HepG2 (cell line): ENCODE measurements around the gene CDK11B. TPM values are rescaled to one million over a fixed set of nuclear protein-coding genes. Genes with fewer than 3 reads are reported as not detected.

ENCODE experiments used
- ELF4 ChIP-seq: sonication (generic); formaldehyde crosslinking; IDR thresholded peaks from 2 replicates; pipeline ENCODE4 v1.5.0; 2020; ENCODE audit warnings: missing genetic modification reagents, mild to moderate bottlenecking, moderate library complexity, borderline replicate concordance
- FOXC1 ChIP-seq: sonication (generic); formaldehyde crosslinking; IDR thresholded peaks from 2 replicates; pipeline ENCODE4 v1.8.0; 2022; ENCODE audit warnings: mild to moderate bottlenecking, missing genetic modification reagents, borderline replicate concordance
- GLI4 ChIP-seq: sonication (generic); formaldehyde crosslinking; IDR thresholded peaks from 2 replicates; pipeline ENCODE4 v1.5.1; 2020; ENCODE audit warnings: missing genetic modification reagents, mild to moderate bottlenecking, moderate library complexity, borderline replicate concordance
- JARID2 ChIP-seq: sonication (generic); formaldehyde crosslinking; IDR thresholded peaks from 2 replicates; pipeline ENCODE4 v1.8.1; 2023; ENCODE audit warnings: missing genetic modification reagents, inconsistent platforms; ENCODE audit not compliant: insufficient replicate concordance
- KMT2A ChIP-seq: sonication (generic); formaldehyde crosslinking; IDR thresholded peaks from 2 replicates; pipeline ENCODE4 v1.4.0; 2020; ENCODE audit warnings: missing genetic modification reagents
- RAD21 ChIP-seq: fragments of 450-650 bp; formaldehyde crosslinking; IDR thresholded peaks from 2 replicates; pipeline ENCODE4 v1.5.0; 2020; ENCODE audit warnings: mild to moderate bottlenecking
- ZNF331 ChIP-seq: sonication (generic); formaldehyde crosslinking; IDR thresholded peaks from 2 replicates; pipeline ENCODE4 v1.4.0; 2020; ENCODE audit warnings: missing genetic modification reagents
- ZNF569 ChIP-seq: sonication (generic); formaldehyde crosslinking; IDR thresholded peaks from 2 replicates; pipeline ENCODE4 v1.5.0; 2020; ENCODE audit warnings: mild to moderate bottlenecking, missing genetic modification reagents, moderate library complexity, borderline replicate concordance
- ZNF773 ChIP-seq: sonication (generic); formaldehyde crosslinking; IDR thresholded peaks from 2 replicates; pipeline ENCODE4 v1.4.0; 2020; ENCODE audit warnings: missing genetic modification reagents, borderline replicate concordance
- polyA plus RNA-seq, 8 experiments: library from polyadenylated mRNA; depleted of rRNA in 3 of 8; stranded (reverse) in 7 of 8; unstranded in 1 of 8; fragments of >200 nt; fragmentation: Illumina TruSeq in 4 of 8; extraction: Trizol in 4 of 8; gene quantifications; 2 replicates each; pipeline versions ENCODE4 v1.2.1 to v1.2.3, GENCODE V29; 2011 to 2016; ENCODE audit warnings: low read depth in 4 of 8, missing spikeins in 1 of 8, mixed read lengths in 1 of 8; ENCODE audit not compliant: insufficient read depth in 1 of 8
- total RNA-seq, 5 experiments: library from RNA; depleted of rRNA; stranded (reverse); fragments of >200 nt; fragmentation: Illumina TruSeq; extraction: Trizol; gene quantifications; 2 replicates each; pipeline ENCODE4 v1.2.3, GENCODE V29; 2016; ENCODE audit warnings: low read depth in 1 of 5
- TF ChIP-seq, protein P1 (sequence below), 2 experiments: IDR thresholded peaks; 2 replicates each; pipeline ENCODE4 v1.6.1; 2011 to 2012; ENCODE audit warnings: low read length in 2 of 2, borderline replicate concordance in 1 of 2, low read depth in 1 of 2, mild to moderate bottlenecking in 1 of 2, moderate library complexity in 1 of 2
- TF ChIP-seq, protein P2 (sequence below): IDR thresholded peaks from 2 replicates; pipeline ENCODE4 v1.6.1; 2016; ENCODE audit warnings: low read depth, missing genetic modification reagents, missing compliant biosample characterization
- TF ChIP-seq, protein P3 (sequence below): sonication (generic); formaldehyde crosslinking; IDR thresholded peaks from 2 replicates; pipeline ENCODE4 v1.4.0; 2020; ENCODE audit warnings: missing genetic modification reagents
- TF ChIP-seq, protein P4 (sequence below): sonication (generic); formaldehyde crosslinking; IDR thresholded peaks from 2 replicates; pipeline ENCODE4 v1.4.0; 2020; ENCODE audit warnings: missing genetic modification reagents

Gene CDK11B
- total and polyA plus RNA-seq, 2 of the 13 experiments (the other 11 are each of a cell fraction or from before 2014, with no cell fraction given), result 3.6 to 15.1 TPM

DNA sequence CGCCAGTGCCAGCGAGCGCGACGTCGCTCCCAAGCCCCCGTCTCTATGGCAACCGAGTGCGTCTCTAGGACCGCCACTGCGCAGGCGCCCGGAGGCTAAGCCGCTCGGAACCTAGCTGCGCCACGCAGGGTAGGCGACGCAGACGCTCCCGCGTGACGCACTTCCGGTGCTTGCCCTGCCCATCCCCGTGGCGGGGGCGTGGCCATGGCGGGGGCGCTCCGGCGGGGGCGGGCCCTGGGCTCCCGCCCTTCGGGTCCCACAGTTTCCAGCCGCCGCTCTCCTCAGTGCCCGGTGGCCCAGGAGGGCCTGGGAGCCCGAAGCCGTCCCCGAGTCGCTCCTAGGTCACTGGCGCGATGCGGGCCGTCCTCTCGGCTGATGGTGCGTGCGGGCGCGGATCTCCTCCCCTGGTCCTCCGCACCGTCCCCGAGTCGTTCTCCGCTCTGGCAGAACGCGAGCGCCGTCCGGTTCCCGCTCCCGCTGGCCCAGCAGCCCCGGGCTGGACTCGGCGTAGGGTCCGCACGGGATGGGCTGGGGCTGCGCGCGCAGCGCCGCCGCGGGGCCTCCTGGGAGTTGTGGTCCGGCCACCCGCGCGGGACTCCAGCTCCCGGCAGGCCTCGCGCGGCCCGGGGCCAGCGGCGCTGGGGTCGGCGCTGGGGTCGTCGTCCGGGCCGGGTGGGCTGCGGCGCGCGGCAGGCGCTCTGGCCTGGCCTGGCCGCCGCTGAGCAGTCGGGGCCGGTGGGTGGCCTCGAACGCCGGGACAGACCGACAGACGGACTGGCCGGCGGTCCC, 43.4 kb downstream of the CDK11B start, which contains the start of gene MIB2 (continued):
- TF ChIP-seq, protein P1, sequence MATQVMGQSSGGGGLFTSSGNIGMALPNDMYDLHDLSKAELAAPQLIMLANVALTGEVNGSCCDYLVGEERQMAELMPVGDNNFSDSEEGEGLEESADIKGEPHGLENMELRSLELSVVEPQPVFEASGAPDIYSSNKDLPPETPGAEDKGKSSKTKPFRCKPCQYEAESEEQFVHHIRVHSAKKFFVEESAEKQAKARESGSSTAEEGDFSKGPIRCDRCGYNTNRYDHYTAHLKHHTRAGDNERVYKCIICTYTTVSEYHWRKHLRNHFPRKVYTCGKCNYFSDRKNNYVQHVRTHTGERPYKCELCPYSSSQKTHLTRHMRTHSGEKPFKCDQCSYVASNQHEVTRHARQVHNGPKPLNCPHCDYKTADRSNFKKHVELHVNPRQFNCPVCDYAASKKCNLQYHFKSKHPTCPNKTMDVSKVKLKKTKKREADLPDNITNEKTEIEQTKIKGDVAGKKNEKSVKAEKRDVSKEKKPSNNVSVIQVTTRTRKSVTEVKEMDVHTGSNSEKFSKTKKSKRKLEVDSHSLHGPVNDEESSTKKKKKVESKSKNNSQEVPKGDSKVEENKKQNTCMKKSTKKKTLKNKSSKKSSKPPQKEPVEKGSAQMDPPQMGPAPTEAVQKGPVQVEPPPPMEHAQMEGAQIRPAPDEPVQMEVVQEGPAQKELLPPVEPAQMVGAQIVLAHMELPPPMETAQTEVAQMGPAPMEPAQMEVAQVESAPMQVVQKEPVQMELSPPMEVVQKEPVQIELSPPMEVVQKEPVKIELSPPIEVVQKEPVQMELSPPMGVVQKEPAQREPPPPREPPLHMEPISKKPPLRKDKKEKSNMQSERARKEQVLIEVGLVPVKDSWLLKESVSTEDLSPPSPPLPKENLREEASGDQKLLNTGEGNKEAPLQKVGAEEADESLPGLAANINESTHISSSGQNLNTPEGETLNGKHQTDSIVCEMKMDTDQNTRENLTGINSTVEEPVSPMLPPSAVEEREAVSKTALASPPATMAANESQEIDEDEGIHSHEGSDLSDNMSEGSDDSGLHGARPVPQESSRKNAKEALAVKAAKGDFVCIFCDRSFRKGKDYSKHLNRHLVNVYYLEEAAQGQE (IDR thresholded peaks at IDR 0.05; ENCODE audit: borderline replicate concordance in 1 of 2, low read depth in 1 of 2, low read length in 2 of 2), result 0 out of 4 replicates have a peak, but pooled peaks of 1 of the 2 experiments have one; percentile 26
- TF ChIP-seq FOXC1 (peak; percentile 81; the same call in 1 of the 2 replicates), JARID2 (CRISPR knock-in tag) (peak; percentile 26), ELF4 (CRISPR knock-in tag) (no peak), ZNF331 (CRISPR knock-in tag) (peak; percentile 53; the same call in 1 of the 2 replicates), ZNF773 (0 out of 2 replicates have a peak, but pooled peaks have one; percentile 79), GLI4 (CRISPR knock-in tag) (no peak; the same call in 1 of the 2 replicates), KMT2A (CRISPR knock-in tag) (peak; percentile 28; the same call in 1 of the 2 replicates), RAD21 (peak; percentile 53), ZNF569 (CRISPR knock-in tag) (0 out of 2 replicates have a peak, but pooled peaks have one; percentile 72)
- TF ChIP-seq, protein P2, sequence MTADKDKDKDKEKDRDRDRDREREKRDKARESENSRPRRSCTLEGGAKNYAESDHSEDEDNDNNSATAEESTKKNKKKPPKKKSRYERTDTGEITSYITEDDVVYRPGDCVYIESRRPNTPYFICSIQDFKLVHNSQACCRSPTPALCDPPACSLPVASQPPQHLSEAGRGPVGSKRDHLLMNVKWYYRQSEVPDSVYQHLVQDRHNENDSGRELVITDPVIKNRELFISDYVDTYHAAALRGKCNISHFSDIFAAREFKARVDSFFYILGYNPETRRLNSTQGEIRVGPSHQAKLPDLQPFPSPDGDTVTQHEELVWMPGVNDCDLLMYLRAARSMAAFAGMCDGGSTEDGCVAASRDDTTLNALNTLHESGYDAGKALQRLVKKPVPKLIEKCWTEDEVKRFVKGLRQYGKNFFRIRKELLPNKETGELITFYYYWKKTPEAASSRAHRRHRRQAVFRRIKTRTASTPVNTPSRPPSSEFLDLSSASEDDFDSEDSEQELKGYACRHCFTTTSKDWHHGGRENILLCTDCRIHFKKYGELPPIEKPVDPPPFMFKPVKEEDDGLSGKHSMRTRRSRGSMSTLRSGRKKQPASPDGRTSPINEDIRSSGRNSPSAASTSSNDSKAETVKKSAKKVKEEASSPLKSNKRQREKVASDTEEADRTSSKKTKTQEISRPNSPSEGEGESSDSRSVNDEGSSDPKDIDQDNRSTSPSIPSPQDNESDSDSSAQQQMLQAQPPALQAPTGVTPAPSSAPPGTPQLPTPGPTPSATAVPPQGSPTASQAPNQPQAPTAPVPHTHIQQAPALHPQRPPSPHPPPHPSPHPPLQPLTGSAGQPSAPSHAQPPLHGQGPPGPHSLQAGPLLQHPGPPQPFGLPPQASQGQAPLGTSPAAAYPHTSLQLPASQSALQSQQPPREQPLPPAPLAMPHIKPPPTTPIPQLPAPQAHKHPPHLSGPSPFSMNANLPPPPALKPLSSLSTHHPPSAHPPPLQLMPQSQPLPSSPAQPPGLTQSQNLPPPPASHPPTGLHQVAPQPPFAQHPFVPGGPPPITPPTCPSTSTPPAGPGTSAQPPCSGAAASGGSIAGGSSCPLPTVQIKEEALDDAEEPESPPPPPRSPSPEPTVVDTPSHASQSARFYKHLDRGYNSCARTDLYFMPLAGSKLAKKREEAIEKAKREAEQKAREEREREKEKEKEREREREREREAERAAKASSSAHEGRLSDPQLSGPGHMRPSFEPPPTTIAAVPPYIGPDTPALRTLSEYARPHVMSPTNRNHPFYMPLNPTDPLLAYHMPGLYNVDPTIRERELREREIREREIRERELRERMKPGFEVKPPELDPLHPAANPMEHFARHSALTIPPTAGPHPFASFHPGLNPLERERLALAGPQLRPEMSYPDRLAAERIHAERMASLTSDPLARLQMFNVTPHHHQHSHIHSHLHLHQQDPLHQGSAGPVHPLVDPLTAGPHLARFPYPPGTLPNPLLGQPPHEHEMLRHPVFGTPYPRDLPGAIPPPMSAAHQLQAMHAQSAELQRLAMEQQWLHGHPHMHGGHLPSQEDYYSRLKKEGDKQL, result no peak
- TF ChIP-seq, protein P3, sequence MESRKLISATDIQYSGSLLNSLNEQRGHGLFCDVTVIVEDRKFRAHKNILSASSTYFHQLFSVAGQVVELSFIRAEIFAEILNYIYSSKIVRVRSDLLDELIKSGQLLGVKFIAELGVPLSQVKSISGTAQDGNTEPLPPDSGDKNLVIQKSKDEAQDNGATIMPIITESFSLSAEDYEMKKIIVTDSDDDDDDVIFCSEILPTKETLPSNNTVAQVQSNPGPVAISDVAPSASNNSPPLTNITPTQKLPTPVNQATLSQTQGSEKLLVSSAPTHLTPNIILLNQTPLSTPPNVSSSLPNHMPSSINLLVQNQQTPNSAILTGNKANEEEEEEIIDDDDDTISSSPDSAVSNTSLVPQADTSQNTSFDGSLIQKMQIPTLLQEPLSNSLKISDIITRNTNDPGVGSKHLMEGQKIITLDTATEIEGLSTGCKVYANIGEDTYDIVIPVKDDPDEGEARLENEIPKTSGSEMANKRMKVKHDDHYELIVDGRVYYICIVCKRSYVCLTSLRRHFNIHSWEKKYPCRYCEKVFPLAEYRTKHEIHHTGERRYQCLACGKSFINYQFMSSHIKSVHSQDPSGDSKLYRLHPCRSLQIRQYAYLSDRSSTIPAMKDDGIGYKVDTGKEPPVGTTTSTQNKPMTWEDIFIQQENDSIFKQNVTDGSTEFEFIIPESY, result 0 out of 2 replicates have a peak, but pooled peaks have one; percentile 15
- TF ChIP-seq, protein P4, sequence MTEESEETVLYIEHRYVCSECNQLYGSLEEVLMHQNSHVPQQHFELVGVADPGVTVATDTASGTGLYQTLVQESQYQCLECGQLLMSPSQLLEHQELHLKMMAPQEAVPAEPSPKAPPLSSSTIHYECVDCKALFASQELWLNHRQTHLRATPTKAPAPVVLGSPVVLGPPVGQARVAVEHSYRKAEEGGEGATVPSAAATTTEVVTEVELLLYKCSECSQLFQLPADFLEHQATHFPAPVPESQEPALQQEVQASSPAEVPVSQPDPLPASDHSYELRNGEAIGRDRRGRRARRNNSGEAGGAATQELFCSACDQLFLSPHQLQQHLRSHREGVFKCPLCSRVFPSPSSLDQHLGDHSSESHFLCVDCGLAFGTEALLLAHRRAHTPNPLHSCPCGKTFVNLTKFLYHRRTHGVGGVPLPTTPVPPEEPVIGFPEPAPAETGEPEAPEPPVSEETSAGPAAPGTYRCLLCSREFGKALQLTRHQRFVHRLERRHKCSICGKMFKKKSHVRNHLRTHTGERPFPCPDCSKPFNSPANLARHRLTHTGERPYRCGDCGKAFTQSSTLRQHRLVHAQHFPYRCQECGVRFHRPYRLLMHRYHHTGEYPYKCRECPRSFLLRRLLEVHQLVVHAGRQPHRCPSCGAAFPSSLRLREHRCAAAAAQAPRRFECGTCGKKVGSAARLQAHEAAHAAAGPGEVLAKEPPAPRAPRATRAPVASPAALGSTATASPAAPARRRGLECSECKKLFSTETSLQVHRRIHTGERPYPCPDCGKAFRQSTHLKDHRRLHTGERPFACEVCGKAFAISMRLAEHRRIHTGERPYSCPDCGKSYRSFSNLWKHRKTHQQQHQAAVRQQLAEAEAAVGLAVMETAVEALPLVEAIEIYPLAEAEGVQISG (CRISPR knock-in tag), result peak; percentile 79
